SK-N-SH (cell line): Measurements from ENCODE around the gene AHDC1. TPM values are rescaled to one million over a fixed set of nuclear protein-coding genes. Genes with fewer than 3 reads are reported as not detected.

ENCODE experiments used
- CTCF ChIA-PET: fragments of 300-600, 350-600 bp; formaldehyde crosslinking; extraction: SDS; loops from one replicate; lab custom pipeline; 2021; lab: Yijun Ruan, JAX
- POLR2A ChIA-PET: fragments of 350-600 bp; sonication (Branson Sonifier 250); formaldehyde crosslinking; extraction: SDS; loops from one replicate; lab custom pipeline; 2020; ENCODE audit warnings: antibody characterized with exemption, inconsistent platforms; lab: Yijun Ruan, JAX
- DNase-seq: peaks from one replicate; pipeline ENCODE4 v3.0.0; 2012
- H2AFZ ChIP-seq: fragments of 200-600 bp; sonication (generic); 2 replicates; pipeline ENCODE4 v1.8.1; 2016; ENCODE audit warnings: antibody characterized with exemption, mild to moderate bottlenecking, low read depth
- H3F3A ChIP-seq: fragments of 200-600 bp; sonication (generic); replicated peaks from 2 replicates; pipeline ENCODE3; 2016; ENCODE audit warnings: antibody characterized with exemption, mild to moderate bottlenecking; ENCODE audit not compliant: insufficient read depth
- H3K27ac ChIP-seq, 2 experiments: fragments of 200-500 bp in 1 of 2; fragments of 200-600 bp in 1 of 2; sonication (Bioruptor generic) in 1 of 2; sonication (generic), shearing (Covaris generic) in 1 of 2; 2 replicates each; pipeline versions ENCODE4 v1.5.1 to v1.6.1; 2014 to 2016; ENCODE audit warnings: low read depth in 2 of 2, inconsistent platforms in 1 of 2, low read length in 1 of 2, mild to moderate bottlenecking in 1 of 2, mixed read lengths in 1 of 2
- H3K27me3 ChIP-seq: fragments of 200-600 bp; sonication (generic), shearing (Covaris generic); 2 replicates; pipeline ENCODE4 v1.6.1; 2016; ENCODE audit warnings: mixed run types; ENCODE audit not compliant: insufficient read depth
- H3K36me3 ChIP-seq, 2 experiments: fragments of 200-500 bp in 1 of 2; fragments of 200-600 bp in 1 of 2; sonication (Bioruptor generic) in 1 of 2; sonication (generic) in 1 of 2; replicated peaks in 1 of 2; 2 replicates each; pipeline versions ENCODE3 to v1.5.1; 2014 to 2016; ENCODE audit warnings: low read length in 1 of 2, mild to moderate bottlenecking in 1 of 2; ENCODE audit not compliant: insufficient read depth in 2 of 2, control insufficient read depth in 1 of 2
- H3K4me1 ChIP-seq, 2 experiments: fragments of 200-500 bp in 1 of 2; fragments of 200-600 bp in 1 of 2; sonication (Bioruptor generic) in 1 of 2; sonication (generic), shearing (Covaris generic) in 1 of 2; 2 replicates each; pipeline versions ENCODE4 v1.5.1 to v1.6.1; 2014 to 2016; ENCODE audit warnings: low read depth in 1 of 2, low read length in 1 of 2, mixed run types in 1 of 2; ENCODE audit not compliant: insufficient read depth in 2 of 2, control insufficient read depth in 1 of 2
- H3K4me2 ChIP-seq: fragments of 200-600 bp; sonication (generic), shearing (Covaris generic); 2 replicates; pipeline ENCODE4 v1.6.1; 2017; ENCODE audit warnings: mixed run types
- H3K4me3 ChIP-seq, 2 experiments: fragments of 200-500 bp in 1 of 2; fragments of 200-600 bp in 1 of 2; sonication (Bioruptor generic) in 1 of 2; sonication (generic), shearing (Covaris generic) in 1 of 2; 2 replicates each; pipeline versions ENCODE4 v1.5.1 to v1.8.1; 2014 to 2016; ENCODE audit warnings: low read depth in 2 of 2, inconsistent platforms in 1 of 2, low read length in 1 of 2, mild to moderate bottlenecking in 1 of 2, mixed read lengths in 1 of 2, moderate library complexity in 1 of 2
- H3K79me2 ChIP-seq: fragments of 200-600 bp; sonication (generic); 2 replicates; pipeline ENCODE4 v1.8.1; 2017; ENCODE audit warnings: mild to moderate bottlenecking; ENCODE audit not compliant: insufficient read depth
- H3K9ac ChIP-seq: fragments of 200-600 bp; sonication (generic); 2 replicates; pipeline ENCODE4 v1.6.1; 2017; ENCODE audit warnings: mixed run types
- H3K9me2 ChIP-seq: fragments of 200-600 bp; sonication (generic); 2 replicates; pipeline ENCODE4 v1.6.1; 2017; ENCODE audit warnings: mixed run types
- H3K9me3 ChIP-seq: fragments of 200-600 bp; sonication (generic); 2 replicates; pipeline ENCODE4 v1.6.1; 2017; ENCODE audit warnings: mixed run types, mild to moderate bottlenecking, moderate library complexity
- H4K20me1 ChIP-seq: fragments of 200-600 bp; sonication (generic); 2 replicates; pipeline ENCODE4 v1.6.1; 2017; ENCODE audit warnings: mild to moderate bottlenecking, mixed run types; ENCODE audit not compliant: insufficient read depth
- EZH2phosphoT487 ChIP-seq: fragments of 200-600 bp; sonication (generic); IDR thresholded peaks from 2 replicates; pipeline ENCODE4 v1.6.1; 2017; ENCODE audit warnings: low read depth, mixed run types, mild to moderate bottlenecking, antibody characterized with exemption, moderate library complexity, borderline replicate concordance
- FOXJ3 ChIP-seq: sonication (generic); formaldehyde crosslinking; IDR thresholded peaks from 2 replicates; pipeline ENCODE4 v1.5.1; 2020; ENCODE audit warnings: mild to moderate bottlenecking, missing genetic modification reagents
- GABPA ChIP-seq: IDR thresholded peaks from 2 replicates; pipeline ENCODE4 v1.4.0; 2012; ENCODE audit warnings: low read depth, mild to moderate bottlenecking
- GATA2 ChIP-seq: sonication (generic); formaldehyde crosslinking; IDR thresholded peaks from 2 replicates; pipeline ENCODE4 v1.5.0; 2020; ENCODE audit warnings: mild to moderate bottlenecking, missing genetic modification reagents
- RAD21 ChIP-seq: IDR thresholded peaks from 2 replicates; pipeline ENCODE4 v1.6.1; 2012; ENCODE audit warnings: mild to moderate bottlenecking, low read length
- RXRA ChIP-seq: IDR thresholded peaks from 2 replicates; pipeline ENCODE4 v1.4.0; 2012; ENCODE audit warnings: low read depth, mild to moderate bottlenecking, borderline replicate concordance
- TCF12 ChIP-seq: IDR thresholded peaks from 2 replicates; pipeline ENCODE4 v1.4.0; 2012
- TEAD4 ChIP-seq: IDR thresholded peaks from 2 replicates; pipeline ENCODE4 v1.4.0; 2012; ENCODE audit warnings: mild to moderate bottlenecking, borderline replicate concordance; ENCODE audit not compliant: insufficient read depth
- WGBS: methylation state at CpG from one replicate; pipeline ENCODE4 v1.1.6; 2017; ENCODE audit warnings: low lambda C conversion rate; 5-methylcytosine and 5-hydroxymethylcytosine counted together
- polyA plus RNA-seq, 3 experiments: library from polyadenylated mRNA; depleted of rRNA; stranded (reverse); fragments of >200 nt; gene quantifications; 2 replicates each; pipeline ENCODE4 v1.2.3, GENCODE V29; 2012
- TF ChIP-seq, protein P1 (sequence below): IDR thresholded peaks from 2 replicates; pipeline ENCODE4 v1.4.0; 2012; ENCODE audit warnings: low read depth, borderline replicate concordance
- TF ChIP-seq, protein P2 (sequence below): IDR thresholded peaks from 2 replicates; pipeline ENCODE4 v1.4.0; 2012; ENCODE audit warnings: low read depth, borderline replicate concordance
- TF ChIP-seq, protein P3 (sequence below): IDR thresholded peaks from 2 replicates; pipeline ENCODE4 v1.6.1; 2012; ENCODE audit warnings: mild to moderate bottlenecking, low read depth, low read length, moderate library complexity
- TF ChIP-seq, protein P4 (sequence below): fragments of 150-350 bp; IDR thresholded peaks from 2 replicates; pipeline ENCODE4 v1.6.1; 2016; ENCODE audit warnings: mild to moderate bottlenecking, low read depth, low read length

AHDC1 gene
- polyA plus RNA-seq, 1 of the 3 experiments (the other 2 are of a cell fraction): 8.5 TPM

DNA sequence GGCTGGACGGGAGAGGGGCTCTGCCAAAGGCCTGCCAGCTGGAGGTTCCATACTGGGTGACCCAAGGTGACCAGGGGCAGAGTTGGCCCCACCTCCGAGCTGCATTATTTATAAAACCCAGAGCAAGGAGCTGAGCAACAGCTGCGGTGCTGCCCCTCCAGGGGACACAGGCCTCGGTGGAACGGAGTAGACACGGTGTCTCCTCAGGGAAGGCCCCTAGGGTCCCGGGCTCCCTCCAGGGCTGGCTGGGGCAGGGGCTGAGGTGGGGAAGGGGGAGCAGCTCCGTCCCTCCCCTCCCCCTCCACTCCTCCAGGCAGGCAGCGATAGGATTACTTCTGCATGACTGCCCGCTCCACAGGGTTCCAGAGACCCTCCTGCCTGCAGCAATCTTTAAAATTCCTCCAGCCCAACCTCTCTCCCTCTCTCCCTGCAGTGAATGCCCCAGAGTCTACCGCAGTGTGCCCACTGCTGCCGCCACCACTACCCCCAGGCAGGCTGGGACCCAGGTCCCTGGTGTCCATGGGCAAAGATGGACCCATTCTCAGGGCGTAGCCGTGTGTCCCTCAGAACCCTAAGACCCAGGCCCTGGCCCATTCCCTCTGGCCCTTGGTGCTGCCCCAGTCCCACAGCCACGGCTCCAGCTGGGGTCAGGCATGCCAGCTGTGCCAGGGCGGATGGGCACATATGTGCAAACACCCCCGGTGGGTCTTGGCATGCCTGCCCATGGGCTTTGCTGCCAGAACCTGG is 10.8 kb downstream of the AHDC1 start:
- H3K4me2 ChIP-seq: no peak overlapping the region
- H3K4me1 ChIP-seq: peaks cover 63 to 82% of the 10 kb centered on the region in 2 experiments
- peak overlapping the region in 1 of 2 experiments; percentile 2; a peak in 1 of 4 replicates for H3K27ac ChIP-seq
- peaks cover 88% of the 10 kb centered on the region for H3K79me2 ChIP-seq
- no peak overlapping the region for H3K9ac ChIP-seq
- POLR2A ChIA-PET: no interaction called here
- H3K27me3 ChIP-seq: no peaks in the 10 kb centered on the region
- DNase-seq: no peak
- no peaks in the 10 kb centered on the region for H3K36me3 ChIP-seq
- H4K20me1 ChIP-seq: peaks cover 74% of the 10 kb centered on the region
- H2AFZ ChIP-seq: no peak overlapping the region
- peaks cover 3% of the 10 kb centered on the region for H3F3A ChIP-seq
- TF ChIP-seq FOXJ3 (CRISPR knock-in tag): no peak
- TF ChIP-seq, protein P1, sequence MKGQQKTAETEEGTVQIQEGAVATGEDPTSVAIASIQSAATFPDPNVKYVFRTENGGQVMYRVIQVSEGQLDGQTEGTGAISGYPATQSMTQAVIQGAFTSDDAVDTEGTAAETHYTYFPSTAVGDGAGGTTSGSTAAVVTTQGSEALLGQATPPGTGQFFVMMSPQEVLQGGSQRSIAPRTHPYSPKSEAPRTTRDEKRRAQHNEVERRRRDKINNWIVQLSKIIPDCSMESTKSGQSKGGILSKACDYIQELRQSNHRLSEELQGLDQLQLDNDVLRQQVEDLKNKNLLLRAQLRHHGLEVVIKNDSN: no peak
- TF ChIP-seq RXRA: no peak
- TF ChIP-seq EZH2phosphoT487: no peak
- no peak for TF ChIP-seq TEAD4
- no peak for TF ChIP-seq RAD21
- TF ChIP-seq, protein P2, sequence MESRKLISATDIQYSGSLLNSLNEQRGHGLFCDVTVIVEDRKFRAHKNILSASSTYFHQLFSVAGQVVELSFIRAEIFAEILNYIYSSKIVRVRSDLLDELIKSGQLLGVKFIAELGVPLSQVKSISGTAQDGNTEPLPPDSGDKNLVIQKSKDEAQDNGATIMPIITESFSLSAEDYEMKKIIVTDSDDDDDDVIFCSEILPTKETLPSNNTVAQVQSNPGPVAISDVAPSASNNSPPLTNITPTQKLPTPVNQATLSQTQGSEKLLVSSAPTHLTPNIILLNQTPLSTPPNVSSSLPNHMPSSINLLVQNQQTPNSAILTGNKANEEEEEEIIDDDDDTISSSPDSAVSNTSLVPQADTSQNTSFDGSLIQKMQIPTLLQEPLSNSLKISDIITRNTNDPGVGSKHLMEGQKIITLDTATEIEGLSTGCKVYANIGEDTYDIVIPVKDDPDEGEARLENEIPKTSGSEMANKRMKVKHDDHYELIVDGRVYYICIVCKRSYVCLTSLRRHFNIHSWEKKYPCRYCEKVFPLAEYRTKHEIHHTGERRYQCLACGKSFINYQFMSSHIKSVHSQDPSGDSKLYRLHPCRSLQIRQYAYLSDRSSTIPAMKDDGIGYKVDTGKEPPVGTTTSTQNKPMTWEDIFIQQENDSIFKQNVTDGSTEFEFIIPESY: no peak
- TF ChIP-seq GATA2 (CRISPR knock-in tag): no peak
- 94% methylated on average over 7 of the region's 17 CpGs for whole genome bisulfite sequencing
- no peaks in the 10 kb centered on the region for H3K9me2 ChIP-seq
- CTCF ChIA-PET: interaction anchor here (1.0 to 27.7 kb wide), 7 partner anchors 9 to 296 kb away, joined by 3 to 603 read pairs (median 4); no protein-coding TSS in a partner anchor
- H3K9me3 ChIP-seq: no peaks in the 10 kb centered on the region
- H3K4me3 ChIP-seq: no peak overlapping the region

DNA sequence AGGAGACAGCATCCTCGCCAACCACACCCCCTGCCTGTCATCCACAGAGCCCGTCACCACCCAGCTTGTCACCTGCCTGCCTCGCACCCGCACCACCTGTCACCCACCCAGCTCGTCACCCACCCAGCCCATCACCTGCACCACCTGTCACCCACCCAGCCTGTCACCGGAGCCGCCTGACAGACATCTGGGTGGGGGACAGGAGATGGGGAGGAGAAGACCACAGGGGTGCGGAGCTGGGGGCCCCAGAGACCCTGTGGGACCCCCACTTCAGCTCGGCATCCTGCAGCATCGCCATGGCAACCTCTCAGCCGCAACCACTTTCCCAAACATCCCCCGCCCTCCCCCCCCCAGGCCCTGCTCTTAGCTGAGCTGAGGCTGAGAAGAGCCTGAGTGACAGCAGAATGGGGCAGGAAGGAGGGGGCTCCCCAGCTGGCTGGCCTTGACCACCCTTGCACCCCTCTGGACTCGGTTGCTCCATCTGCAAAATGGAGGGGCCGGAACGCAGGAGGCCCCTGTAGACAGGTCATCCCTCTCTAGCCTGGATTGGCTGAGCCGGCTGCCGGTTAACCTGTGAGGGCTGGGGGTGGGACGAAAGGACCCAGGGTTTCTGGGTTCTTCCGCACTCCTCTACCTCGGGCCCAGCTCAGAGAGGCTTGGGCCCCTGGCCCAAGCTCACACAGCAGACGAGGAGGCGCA is 11.6 kb downstream of the AHDC1 start:
- Histone ChIP-seq H3K9ac (no peak overlapping the region), H3K27ac (no peak overlapping the region), H3K27me3 (no peaks in the 10 kb centered on the region), H3K36me3 (peaks cover 0 to 2% of the 10 kb centered on the region in 2 experiments), H3K4me2 (no peak overlapping the region), H4K20me1 (peaks cover 72% of the 10 kb centered on the region), H2AFZ (no peak overlapping the region), H3F3A (no peaks in the 10 kb centered on the region), H3K79me2 (peaks cover 88% of the 10 kb centered on the region), H3K9me3 (no peaks in the 10 kb centered on the region), H3K4me3 (no peak overlapping the region), H3K4me1 (peaks cover 56 to 76% of the 10 kb centered on the region in 2 experiments), H3K9me2 (no peaks in the 10 kb centered on the region)
- no peak for DNase-seq
- POLR2A ChIA-PET: no interaction called here
- 98% methylated on average over 8 of the region's 22 CpGs for WGBS
- CTCF ChIA-PET: interaction anchor here (0.9 to 27.7 kb wide), 8 partner anchors 9 to 292 kb away, joined by 3 to 603 read pairs (median 4); no protein-coding TSS in a partner anchor
- no peak for TF ChIP-seq TCF12
- no peak for TF ChIP-seq GABPA
- no peak for TF ChIP-seq EZH2phosphoT487
- TF ChIP-seq, protein P3, sequence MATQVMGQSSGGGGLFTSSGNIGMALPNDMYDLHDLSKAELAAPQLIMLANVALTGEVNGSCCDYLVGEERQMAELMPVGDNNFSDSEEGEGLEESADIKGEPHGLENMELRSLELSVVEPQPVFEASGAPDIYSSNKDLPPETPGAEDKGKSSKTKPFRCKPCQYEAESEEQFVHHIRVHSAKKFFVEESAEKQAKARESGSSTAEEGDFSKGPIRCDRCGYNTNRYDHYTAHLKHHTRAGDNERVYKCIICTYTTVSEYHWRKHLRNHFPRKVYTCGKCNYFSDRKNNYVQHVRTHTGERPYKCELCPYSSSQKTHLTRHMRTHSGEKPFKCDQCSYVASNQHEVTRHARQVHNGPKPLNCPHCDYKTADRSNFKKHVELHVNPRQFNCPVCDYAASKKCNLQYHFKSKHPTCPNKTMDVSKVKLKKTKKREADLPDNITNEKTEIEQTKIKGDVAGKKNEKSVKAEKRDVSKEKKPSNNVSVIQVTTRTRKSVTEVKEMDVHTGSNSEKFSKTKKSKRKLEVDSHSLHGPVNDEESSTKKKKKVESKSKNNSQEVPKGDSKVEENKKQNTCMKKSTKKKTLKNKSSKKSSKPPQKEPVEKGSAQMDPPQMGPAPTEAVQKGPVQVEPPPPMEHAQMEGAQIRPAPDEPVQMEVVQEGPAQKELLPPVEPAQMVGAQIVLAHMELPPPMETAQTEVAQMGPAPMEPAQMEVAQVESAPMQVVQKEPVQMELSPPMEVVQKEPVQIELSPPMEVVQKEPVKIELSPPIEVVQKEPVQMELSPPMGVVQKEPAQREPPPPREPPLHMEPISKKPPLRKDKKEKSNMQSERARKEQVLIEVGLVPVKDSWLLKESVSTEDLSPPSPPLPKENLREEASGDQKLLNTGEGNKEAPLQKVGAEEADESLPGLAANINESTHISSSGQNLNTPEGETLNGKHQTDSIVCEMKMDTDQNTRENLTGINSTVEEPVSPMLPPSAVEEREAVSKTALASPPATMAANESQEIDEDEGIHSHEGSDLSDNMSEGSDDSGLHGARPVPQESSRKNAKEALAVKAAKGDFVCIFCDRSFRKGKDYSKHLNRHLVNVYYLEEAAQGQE: no peak
- TF ChIP-seq, protein P4, sequence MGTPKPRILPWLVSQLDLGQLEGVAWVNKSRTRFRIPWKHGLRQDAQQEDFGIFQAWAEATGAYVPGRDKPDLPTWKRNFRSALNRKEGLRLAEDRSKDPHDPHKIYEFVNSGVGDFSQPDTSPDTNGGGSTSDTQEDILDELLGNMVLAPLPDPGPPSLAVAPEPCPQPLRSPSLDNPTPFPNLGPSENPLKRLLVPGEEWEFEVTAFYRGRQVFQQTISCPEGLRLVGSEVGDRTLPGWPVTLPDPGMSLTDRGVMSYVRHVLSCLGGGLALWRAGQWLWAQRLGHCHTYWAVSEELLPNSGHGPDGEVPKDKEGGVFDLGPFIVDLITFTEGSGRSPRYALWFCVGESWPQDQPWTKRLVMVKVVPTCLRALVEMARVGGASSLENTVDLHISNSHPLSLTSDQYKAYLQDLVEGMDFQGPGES: no peak
- TF ChIP-seq TEAD4: no peak
- TF ChIP-seq, protein P1: no peak
